K562 (cell line): ENCODE measurements around the gene CRPPA. TPM values are rescaled to one million over a fixed set of nuclear protein-coding genes. Genes with fewer than 3 reads are reported as not detected.

Experiments used
- ATF7 ChIP-seq: fragments of 450-650 bp; IDR thresholded peaks from 2 replicates; pipeline ENCODE4 v1.7.1; 2014; ENCODE audit warnings: mild to moderate bottlenecking, moderate library complexity
- BRD4 ChIP-seq: fragments of 200-600 bp; sonication (generic); IDR thresholded peaks from 2 replicates; pipeline ENCODE4 v1.6.1; 2017; ENCODE audit warnings: inconsistent platforms
- DDX20 ChIP-seq: fragments of 450-650 bp; IDR thresholded peaks from 2 replicates; pipeline ENCODE4 v1.6.1; 2016; ENCODE audit warnings: missing genetic modification characterization, low read depth, mild to moderate bottlenecking, missing compliant biosample characterization, moderate library complexity
- ESRRB ChIP-seq: fragments of 250-450 bp; sonication (Bioruptor Pico); IDR thresholded peaks from 2 replicates; pipeline ENCODE4 v1.5.0; 2020; ENCODE audit warnings: mild to moderate bottlenecking, moderate library complexity, borderline replicate concordance
- ETV1 ChIP-seq: fragments of 450-650 bp; conservative IDR thresholded peaks from 2 replicates; pipeline ENCODE4 v1.6.1; 2016; ENCODE audit warnings: missing genetic modification characterization, control low read depth, low read depth, missing compliant biosample characterization
- FOXP1 ChIP-seq: sonication (generic); formaldehyde crosslinking; IDR thresholded peaks from 2 replicates; pipeline ENCODE4 v1.8.0; 2022; ENCODE audit warnings: mild to moderate bottlenecking, missing genetic modification reagents
- GATA2 ChIP-seq: sonication (generic); formaldehyde crosslinking; IDR thresholded peaks from 2 replicates; pipeline ENCODE4 v1.4.0; 2020; ENCODE audit warnings: mild to moderate bottlenecking, missing genetic modification reagents
- GMEB1 ChIP-seq: fragments of 250-450 bp; sonication (Bioruptor Pico); IDR thresholded peaks from 2 replicates; pipeline ENCODE4 v1.4.0; 2020; ENCODE audit warnings: mild to moderate bottlenecking
- HNRNPH1 ChIP-seq: fragments of 200-400 bp; formaldehyde crosslinking; optimal IDR thresholded peaks from 2 replicates; pipeline ENCODE3; 2017; ENCODE audit warnings: low read depth, mild to moderate bottlenecking, low read length, moderate library complexity
- ILF3 ChIP-seq: fragments of 450-650 bp; IDR thresholded peaks from 2 replicates; pipeline ENCODE4 v1.6.1; 2018; ENCODE audit warnings: antibody characterized with exemption, mild to moderate bottlenecking, moderate library complexity, borderline replicate concordance
- JUN ChIP-seq, 2 experiments: sonication (generic) in 1 of 2; formaldehyde crosslinking in 1 of 2; IDR thresholded peaks; 2 replicates each; pipeline versions ENCODE4 v1.6.1 to v1.8.0; 2012 to 2022; ENCODE audit warnings: borderline replicate concordance in 2 of 2, mild to moderate bottlenecking in 2 of 2, improper control_type of control experiment in 1 of 2, low read depth in 1 of 2, low read length in 1 of 2, missing genetic modification reagents in 1 of 2
- POLR2H ChIP-seq: IDR thresholded peaks from 2 replicates; pipeline ENCODE4 v1.6.1; 2016; ENCODE audit warnings: missing genetic modification characterization, low read depth, mild to moderate bottlenecking, control low read depth, missing compliant biosample characterization, moderate library complexity
- PTRF ChIP-seq: fragments of 450-650 bp; IDR thresholded peaks from 2 replicates; pipeline ENCODE4 v1.6.1; 2016; ENCODE audit warnings: mild to moderate bottlenecking, missing genetic modification characterization, missing compliant biosample characterization
- ZFP30 ChIP-seq: fragments of 250-450 bp; sonication (Bioruptor Pico); IDR thresholded peaks from 2 replicates; pipeline ENCODE4 v1.8.0; 2022; ENCODE audit warnings: moderate library complexity, mild to moderate bottlenecking, inconsistent platforms, borderline replicate concordance
- ZFX ChIP-seq: sonication (generic); formaldehyde crosslinking; IDR thresholded peaks from 2 replicates; pipeline ENCODE4 v1.8.0; 2022; ENCODE audit warnings: mild to moderate bottlenecking, missing genetic modification reagents, moderate library complexity
- ZNF133 ChIP-seq: fragments of 250-450 bp; sonication (Bioruptor Pico); IDR thresholded peaks from 2 replicates; pipeline ENCODE4 v1.4.0; 2020; ENCODE audit warnings: mild to moderate bottlenecking
- ZNF174 ChIP-seq: fragments of 250-450 bp; sonication (Bioruptor Pico); IDR thresholded peaks from 2 replicates; pipeline ENCODE4 v1.4.0; 2020; ENCODE audit warnings: mild to moderate bottlenecking
- ZNF609 ChIP-seq: sonication (generic); formaldehyde crosslinking; IDR thresholded peaks from 2 replicates; pipeline ENCODE4 v1.8.1; 2023; ENCODE audit warnings: missing genetic modification reagents, mild to moderate bottlenecking, borderline replicate concordance
- ZNF655 ChIP-seq: fragments of 250-450 bp; sonication (Bioruptor Pico); IDR thresholded peaks from 2 replicates; pipeline ENCODE4 v1.5.0; 2021
- polyA plus RNA-seq, 8 experiments: library from polyadenylated mRNA; depleted of rRNA in 4 of 8; stranded (reverse) in 5 of 8; unstranded in 3 of 8; fragments of >200 nt; fragmentation: Nextera tagmentation in 2 of 8; fragmentation: Illumina TruSeq in 1 of 8; extraction: Ambion mirVana in 2 of 8; extraction: Trizol in 1 of 8; gene quantifications; 2 replicates each; pipeline versions ENCODE4 v1.2.1 to v1.2.3, GENCODE V29; 2011 to 2014; ENCODE audit warnings: inconsistent platforms in 1 of 8, missing spikeins in 1 of 8
- total RNA-seq, 7 experiments: library from RNA; depleted of rRNA in 6 of 7; stranded (reverse); fragments of >200 nt in 6 of 7; fragmentation: Illumina TruSeq in 2 of 7; extraction: Trizol in 2 of 7; gene quantifications; 2 replicates each; pipeline versions ENCODE4 v1.2.1 to v1.2.3, GENCODE V29; 2011 to 2021; ENCODE audit warnings: low replicate concordance in 1 of 7

Gene CRPPA
- total and polyA plus RNA-seq, 9 of the 15 experiments (the other 6 are each of a cell fraction or from before 2014, with no cell fraction given), result 3.9 to 14.4 (median 7.8) TPM

- TF ChIP-seq JUN (IDR thresholded peaks at IDR 0.05; ENCODE audit: borderline replicate concordance, low read depth, low read length) (peak; percentile 51; the same call in 1 of the 2 replicates), JUN (CRISPR knock-in tag; IDR thresholded peaks at IDR 0.05; ENCODE audit: borderline replicate concordance) (no peak), DDX20 (tag) (no peak), POLR2H (tag) (no peak), ZFP30 (CRISPR knock-in tag) (no peak), ZNF609 (CRISPR knock-in tag) (no peak), ATF7 (peak; percentile 52; the same call in 1 of the 2 replicates), FOXP1 (CRISPR knock-in tag) (no peak), BRD4 (no peak; the same call in 1 of the 2 replicates), ESRRB (CRISPR knock-in tag) (no peak), GMEB1 (CRISPR knock-in tag) (no peak), ETV1 (no peak), ZNF655 (CRISPR knock-in tag) (no peak), ZNF133 (no peak), ZNF174 (no peak), GATA2 (CRISPR knock-in tag) (peak; percentile 71), PTRF (tag) (no peak), ZFX (CRISPR knock-in tag) (no peak), HNRNPH1 (no peak), ILF3 (no peak)
Measured at GRCh38 chr7:16416289-16417282, 4.8 kb downstream of the CRPPA start (continued).
